SK-N-SH treated with all-trans-retinoic acid at 6 μM for 48 hours (cell line): ENCODE measurements around the gene GTPBP1.

Experiments
- ATAC-seq: fragments of 200-7000 bp; cut with Tn5 transposase; 3 replicates; pipeline ENCODE4 v1.9.1; 2020; ENCODE audit warnings: mild to moderate bottlenecking, moderate library complexity
- BACH2 ChIP-seq: fragments of 250-450 bp; sonication (Bioruptor Pico); IDR thresholded peaks from 2 replicates; pipeline ENCODE4 v1.9.0; 2021; ENCODE audit warnings: mild to moderate bottlenecking, borderline replicate concordance
- CREB5 ChIP-seq: fragments of 250-450 bp; sonication (Bioruptor Pico); IDR thresholded peaks from 2 replicates; pipeline ENCODE4 v1.5.1; 2020; ENCODE audit warnings: low read depth, mild to moderate bottlenecking, moderate library complexity
- CSDC2 ChIP-seq: fragments of 250-450 bp; sonication (Bioruptor Pico); IDR thresholded peaks from 2 replicates; pipeline ENCODE4 v1.5.0; 2020; ENCODE audit warnings: mild to moderate bottlenecking, moderate library complexity
- CSRNP3 ChIP-seq: fragments of 250-450 bp; sonication (Bioruptor Pico); IDR thresholded peaks from 2 replicates; pipeline ENCODE4 v1.5.1; 2021; ENCODE audit warnings: mild to moderate bottlenecking, moderate library complexity
- ESRRG ChIP-seq: fragments of 250-450 bp; sonication (Bioruptor Pico); IDR thresholded peaks from 2 replicates; pipeline ENCODE4 v1.6.1; 2021; ENCODE audit warnings: mild to moderate bottlenecking
- GLIS3 ChIP-seq: fragments of 250-450 bp; sonication (Bioruptor Pico); IDR thresholded peaks from 2 replicates; pipeline ENCODE4 v1.5.0; 2020; ENCODE audit warnings: mild to moderate bottlenecking, moderate library complexity
- ISL1 ChIP-seq: fragments of 250-450 bp; sonication (Bioruptor Pico); IDR thresholded peaks from 2 replicates; pipeline ENCODE4 v2.1.2; 2022; ENCODE audit warnings: mild to moderate bottlenecking, moderate library complexity
- OSR1 ChIP-seq: fragments of 250-450 bp; sonication (Bioruptor Pico); IDR thresholded peaks from 2 replicates; pipeline ENCODE4 v1.8.0; 2022; ENCODE audit warnings: moderate library complexity, mild to moderate bottlenecking, inconsistent platforms
- PATZ1 ChIP-seq: fragments of 250-450 bp; sonication (Bioruptor Pico); IDR thresholded peaks from 2 replicates; pipeline ENCODE4 v1.8.0; 2020; ENCODE audit warnings: mild to moderate bottlenecking, moderate library complexity, borderline replicate concordance
- POU6F1 ChIP-seq: fragments of 250-450 bp; sonication (Bioruptor Pico); IDR thresholded peaks from 2 replicates; pipeline ENCODE4 v1.8.0; 2021; ENCODE audit warnings: low read depth, mild to moderate bottlenecking, moderate library complexity, borderline replicate concordance
- SNAI2 ChIP-seq: fragments of 250-450 bp; sonication (Bioruptor Pico); IDR thresholded peaks from 2 replicates; pipeline ENCODE4 v1.5.0; 2020; ENCODE audit warnings: mild to moderate bottlenecking, moderate library complexity
- TCF4 ChIP-seq: fragments of 250-450 bp; sonication (Bioruptor Pico); IDR thresholded peaks from 2 replicates; pipeline ENCODE4 v1.8.0; 2021; ENCODE audit warnings: mild to moderate bottlenecking, moderate library complexity, borderline replicate concordance
- TOX ChIP-seq: fragments of 250-450 bp; sonication (Bioruptor Pico); IDR thresholded peaks from 2 replicates; pipeline ENCODE4 v1.8.0; 2021; ENCODE audit warnings: mild to moderate bottlenecking, moderate library complexity, borderline replicate concordance
- TSHZ2 ChIP-seq: fragments of 250-450 bp; sonication (Bioruptor Pico); IDR thresholded peaks from 2 replicates; pipeline ENCODE4 v1.5.0; 2020; ENCODE audit warnings: mild to moderate bottlenecking, moderate library complexity
- ZC3H10 ChIP-seq: fragments of 250-450 bp; sonication (Bioruptor Pico); IDR thresholded peaks from 2 replicates; pipeline ENCODE4 v1.5.1; 2021; ENCODE audit warnings: mild to moderate bottlenecking, moderate library complexity
- ZFP3 ChIP-seq: fragments of 250-450 bp; sonication (Bioruptor Pico); IDR thresholded peaks from 2 replicates; pipeline ENCODE4 v1.5.0; 2020; ENCODE audit warnings: mild to moderate bottlenecking, moderate library complexity
- ZFP30 ChIP-seq: fragments of 450-650 bp; formaldehyde crosslinking; IDR thresholded peaks from 2 replicates; pipeline ENCODE4 v1.5.0; 2022; ENCODE audit warnings: mild to moderate bottlenecking, moderate library complexity
- ZNF565 ChIP-seq: fragments of 450-650 bp; formaldehyde crosslinking; conservative IDR thresholded peaks from 2 replicates; pipeline ENCODE4 v1.5.0; 2020; ENCODE audit warnings: low read depth, mild to moderate bottlenecking, moderate library complexity
- ZNF70 ChIP-seq: fragments of 450-650 bp; formaldehyde crosslinking; IDR thresholded peaks from 2 replicates; pipeline ENCODE4 v1.5.0; 2020; ENCODE audit warnings: mild to moderate bottlenecking, moderate library complexity
- ZNF8 ChIP-seq: fragments of 450-650 bp; formaldehyde crosslinking; IDR thresholded peaks from 2 replicates; pipeline ENCODE4 v1.5.0; 2020; ENCODE audit warnings: mild to moderate bottlenecking, moderate library complexity

Gene GTPBP1

GRCh38 chr22:38705235-38706100 lies at the start of gene GTPBP1:
GTPBP1 (plus strand) TSS chr22:38705944; CDS start chr22:38705956, 12 bp downstream.
- TF ChIP-seq GLIS3 (CRISPR knock-in tag): no peak
- no peak for TF ChIP-seq BACH2 (CRISPR knock-in tag)
- no peak for TF ChIP-seq ZNF70 (CRISPR knock-in tag)
- no peak for TF ChIP-seq ESRRG (CRISPR knock-in tag)
- no peak for TF ChIP-seq OSR1 (CRISPR knock-in tag)
- no peak for TF ChIP-seq CREB5 (CRISPR knock-in tag)
- TF ChIP-seq, all 23 proteins: peak for 0
- ATAC-seq: peak; percentile 92

- peak; percentile 92 for ATAC-seq
- TF ChIP-seq ZNF8 (CRISPR knock-in tag) (no peak), TCF4 (no peak), SNAI2 (no peak), BACH2 (CRISPR knock-in tag) (no peak)
- TF ChIP-seq, all 23 proteins: peak for 0
Observed at GRCh38 chr22:38656256-38657044, 49.3 kb upstream of the GTPBP1 start, which contains the start of the genes CBY1 and FAM227A. CBY1 (plus strand) TSS chr22:38656638; CDS start chr22:38668055, 11,417 bp downstream. FAM227A (minus strand) TSS chr22:38656392; CDS start chr22:38650168, 6,224 bp downstream.

GRCh38 chr22:38657045-38657909 lies 48.5 kb upstream of the GTPBP1 start:
- peak; percentile 52 for ATAC-seq

More at GRCh38 chr22:38657045-38657909, 48.5 kb upstream of the GTPBP1 start:
- TF ChIP-seq PATZ1 (CRISPR knock-in tag) (no peak), ZNF8 (CRISPR knock-in tag) (no peak), ZFP30 (CRISPR knock-in tag) (no peak), TOX (no peak), SNAI2 (no peak), ISL1 (CRISPR knock-in tag) (no peak), TSHZ2 (CRISPR knock-in tag) (no peak), ZC3H10 (CRISPR knock-in tag) (no peak), CSRNP3 (CRISPR knock-in tag) (no peak), ZNF565 (CRISPR knock-in tag) (no peak), POU6F1 (CRISPR knock-in tag) (no peak), CSDC2 (CRISPR knock-in tag) (no peak), ZFP3 (CRISPR knock-in tag) (no peak)
